Spleen (tissue), 11 donors: Measurements from ENCODE around the gene GRK3. TPM values are rescaled to one million over a fixed set of nuclear protein-coding genes. Genes with fewer than 3 reads are reported as not detected.

Experiments
- DNase-seq: peaks from one replicate; pipeline ENCODE4 v3.0.0-alpha.2; 2020
- H3K27ac ChIP-seq, 8 donors: fragments of 200-600 bp; sonication (generic) in 7 of 8; 1 replicate in 4 of 8; 2 replicates in 4 of 8; pipeline versions ENCODE4 v1.5.0 to v1.8.0; 2016 to 2021; ENCODE audit warnings: inconsistent platforms in 4 of 8, mild to moderate bottlenecking in 4 of 8, moderate library complexity in 1 of 8
- H3K27me3 ChIP-seq, 7 donors: fragments of 200-600 bp; sonication (generic) in 6 of 7; replicated peaks in 1 of 7; 1 replicate in 4 of 7; 2 replicates in 3 of 7; pipeline versions ENCODE4 v1.5.0 to v1.8.0; 2016 to 2021; ENCODE audit warnings: inconsistent platforms in 3 of 7, mild to moderate bottlenecking in 1 of 7
- H3K36me3 ChIP-seq, 6 donors: fragments of 200-600 bp; sonication (generic) in 5 of 6; 1 replicate in 4 of 6; 2 replicates in 2 of 6; pipeline versions ENCODE4 v1.5.0 to v1.8.0; 2016 to 2021; ENCODE audit warnings: inconsistent platforms in 2 of 6
- H3K4me1 ChIP-seq, 6 donors: fragments of 200-600 bp; sonication (generic) in 5 of 6; 1 replicate in 3 of 6; 2 replicates in 3 of 6; pipeline versions ENCODE4 v1.5.0 to v1.8.0; 2016 to 2021; ENCODE audit warnings: inconsistent platforms in 3 of 6
- H3K4me3 ChIP-seq, 8 donors: fragments of 200-600 bp; sonication (generic) in 7 of 8; 1 replicate in 4 of 8; 2 replicates in 4 of 8; pipeline versions ENCODE4 v1.5.0 to v1.8.0; 2016 to 2021; ENCODE audit warnings: inconsistent platforms in 4 of 8, mild to moderate bottlenecking in 4 of 8, moderate library complexity in 2 of 8
- H3K9me3 ChIP-seq, 8 donors: fragments of 200-600 bp; sonication (generic) in 7 of 8; 1 replicate in 4 of 8; 2 replicates in 4 of 8; pipeline versions ENCODE4 v1.5.0 to v1.8.0; 2016 to 2021; ENCODE audit warnings: inconsistent platforms in 4 of 8
- POLR2A ChIP-seq, 3 donors: fragments of 450-650 bp; IDR thresholded peaks; one replicate each; pipeline ENCODE4 v1.5.1; 2017; ENCODE audit warnings: antibody characterized with exemption in 3 of 3, mild to moderate bottlenecking in 1 of 3
- POLR2AphosphoS5 ChIP-seq, 3 donors: sonication (generic); formaldehyde crosslinking; IDR thresholded peaks; one replicate each; pipeline ENCODE4 v1.5.1; 2017; ENCODE audit warnings: antibody characterized with exemption in 3 of 3
- WGBS, 5 donors: extraction: QIAGEN DNeasy Blood & Tissue Kit in 3 of 5; methylation state at CpG; one replicate each; pipeline versions ENCODE4 v1.1.5 to v1.1.7; 2013 to 2018; 5-methylcytosine and 5-hydroxymethylcytosine counted together
- intact Hi-C: fragments of 100-400 bp; cut with DNase I; formaldehyde crosslinking; loops from one replicate; pipeline ENCODE4 v1.15.0; 2023; ENCODE audit warnings: low total_unique reads
- polyA plus RNA-seq, 3 donors: library from polyadenylated mRNA; stranded (reverse); fragments of 200-250 nt; gene quantifications; one replicate each; pipeline ENCODE4 v1.2.1, GENCODE V29; 2013
- total RNA-seq, 7 donors: library from RNA; depleted of rRNA in 3 of 7; stranded (reverse); fragments of >200 nt in 3 of 7; fragmentation: NEBNext Ultra II Directional in 4 of 7; extraction: Animal tissue kit (Norgen Biotek cat#: 25700) in 4 of 7; gene quantifications; one replicate each; pipeline versions ENCODE4 v1.1.0 to v1.2.1, GENCODE V29; 2016 to 2021
- TF ChIP-seq, protein P1 (sequence below), 11 experiments: fragments of 200-600 bp in 7 of 11; fragments of 450-650 bp in 4 of 11; sonication (generic) in 4 of 11; IDR thresholded peaks in 8 of 11; conservative IDR thresholded peaks in 3 of 11; 1 replicate in 7 of 11; 2 replicates in 4 of 11; pipeline versions ENCODE4 v1.4.0 to v1.8.0; 2016 to 2021; ENCODE audit warnings: antibody characterized with exemption in 11 of 11, inconsistent platforms in 4 of 11, mild to moderate bottlenecking in 1 of 11
- donor health status: healthy with polysubstance abuse.
- donor health status: DM: no; HTN: no; CAD: no; lungs with moderate emphysema.
- donor health status: DM: no; HTN: no; CAD: no.
- donor health status: Bipolar disorder and iron deficiency.
- donor health status: healthy.
- donor health status: DM: no; HTN: no; CAD: no.
- donor health status: DM: yes; HTN: yes; CAD: no.

The GRK3 gene
- total and polyA plus RNA-seq, 10 donors = 9.3 to 60.7 (median 45.7) TPM

- no peak for DNase-seq
- no peak overlapping the region for H3K4me3 ChIP-seq
- intact Hi-C loops = no loop called here
- no peak overlapping the region for H3K27ac ChIP-seq
- 78 to 94% (median 90%) methylated on average over 6 of the region's 6 CpGs for WGBS, 5 donors
- H3K27me3 ChIP-seq = no peaks in the 10 kb centered on the region
- H3K9me3 ChIP-seq = no peaks in the 10 kb centered on the region
- peaks cover 0 to 65% (median 3%) of the 10 kb centered on the region in 6 donors for H3K36me3 ChIP-seq
- H3K4me1 ChIP-seq = peaks cover 0 to 6% (median 0%) of the 10 kb centered on the region in 6 donors
- TF ChIP-seq POLR2AphosphoS5 (IDR thresholded peaks at IDR 0.05) (no peak), POLR2A (IDR thresholded peaks at IDR 0.05) (no peak)
- TF ChIP-seq, protein P1, sequence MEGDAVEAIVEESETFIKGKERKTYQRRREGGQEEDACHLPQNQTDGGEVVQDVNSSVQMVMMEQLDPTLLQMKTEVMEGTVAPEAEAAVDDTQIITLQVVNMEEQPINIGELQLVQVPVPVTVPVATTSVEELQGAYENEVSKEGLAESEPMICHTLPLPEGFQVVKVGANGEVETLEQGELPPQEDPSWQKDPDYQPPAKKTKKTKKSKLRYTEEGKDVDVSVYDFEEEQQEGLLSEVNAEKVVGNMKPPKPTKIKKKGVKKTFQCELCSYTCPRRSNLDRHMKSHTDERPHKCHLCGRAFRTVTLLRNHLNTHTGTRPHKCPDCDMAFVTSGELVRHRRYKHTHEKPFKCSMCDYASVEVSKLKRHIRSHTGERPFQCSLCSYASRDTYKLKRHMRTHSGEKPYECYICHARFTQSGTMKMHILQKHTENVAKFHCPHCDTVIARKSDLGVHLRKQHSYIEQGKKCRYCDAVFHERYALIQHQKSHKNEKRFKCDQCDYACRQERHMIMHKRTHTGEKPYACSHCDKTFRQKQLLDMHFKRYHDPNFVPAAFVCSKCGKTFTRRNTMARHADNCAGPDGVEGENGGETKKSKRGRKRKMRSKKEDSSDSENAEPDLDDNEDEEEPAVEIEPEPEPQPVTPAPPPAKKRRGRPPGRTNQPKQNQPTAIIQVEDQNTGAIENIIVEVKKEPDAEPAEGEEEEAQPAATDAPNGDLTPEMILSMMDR (IDR thresholded peaks at IDR 0.05 in 8 of 11, conservative IDR thresholded peaks at IDR 0.05 in 3 of 11) = no peak
These were observed 116.5 kb downstream of the GRK3 start for GRCh38 chr22:25680956-25681355.

DNA sequence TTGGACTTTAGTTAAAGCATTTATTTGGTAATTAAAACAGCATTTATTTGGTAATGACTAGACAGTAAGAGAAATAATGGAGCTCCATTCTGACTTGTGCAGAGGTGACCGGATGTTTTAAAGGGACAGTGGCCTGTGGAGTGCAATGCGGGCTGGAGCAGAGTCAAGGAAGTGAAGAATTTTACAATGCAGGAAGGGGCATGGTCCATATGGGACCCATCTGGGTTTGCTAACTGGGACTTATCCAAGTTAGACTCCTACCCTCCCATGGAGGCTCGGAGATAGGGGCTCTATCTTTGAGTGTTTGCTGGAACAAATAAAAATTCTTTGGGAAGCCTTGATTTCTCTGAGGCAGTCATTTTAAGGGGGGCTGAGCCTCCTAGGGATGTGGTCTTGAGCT is 117.6 kb downstream of the GRK3 start:
- H3K4me1 ChIP-seq = peaks cover 0 to 6% (median 0%) of the 10 kb centered on the region in 6 donors
- H3K27ac ChIP-seq = no peak overlapping the region
- H3K9me3 ChIP-seq = no peaks in the 10 kb centered on the region
- 88 to 94% (median 92%) methylated on average over 3 of the region's 3 CpGs for WGBS, 5 donors
- TF ChIP-seq POLR2AphosphoS5 (IDR thresholded peaks at IDR 0.05) (no peak), POLR2A (IDR thresholded peaks at IDR 0.05) (no peak)
- TF ChIP-seq, protein P1 (IDR thresholded peaks at IDR 0.05 in 8 of 11, conservative IDR thresholded peaks at IDR 0.05 in 3 of 11) = no peak
- no peak overlapping the region for H3K4me3 ChIP-seq
- DNase-seq = no peak
- H3K36me3 ChIP-seq = peaks cover 0 to 68% (median 2%) of the 10 kb centered on the region in 6 donors
- intact Hi-C loops = no loop called here
- no peaks in the 10 kb centered on the region for H3K27me3 ChIP-seq

- Histone ChIP-seq H3K4me3 (no peak overlapping the region), H3K27ac (no peak overlapping the region), H3K4me1 (peaks cover 0 to 6% (median 0%) of the 10 kb centered on the region in 6 donors), H3K36me3 (peaks cover 0 to 85% (median 19%) of the 10 kb centered on the region in 6 donors), H3K27me3 (no peaks in the 10 kb centered on the region), H3K9me3 (no peaks in the 10 kb centered on the region)
- 93 to 99% (median 96%) methylated on average over 5 of the region's 5 CpGs for WGBS, 5 donors
- intact Hi-C loops = no loop called here
- no peak for TF ChIP-seq POLR2AphosphoS5 (IDR thresholded peaks at IDR 0.05)
- no peak for TF ChIP-seq POLR2A (IDR thresholded peaks at IDR 0.05)
- TF ChIP-seq, protein P1 (IDR thresholded peaks at IDR 0.05 in 8 of 11, conservative IDR thresholded peaks at IDR 0.05 in 3 of 11) = no peak
- DNase-seq = no peak
These were observed 124.2 kb downstream of the GRK3 start for GRCh38 chr22:25688627-25689026.

DNA sequence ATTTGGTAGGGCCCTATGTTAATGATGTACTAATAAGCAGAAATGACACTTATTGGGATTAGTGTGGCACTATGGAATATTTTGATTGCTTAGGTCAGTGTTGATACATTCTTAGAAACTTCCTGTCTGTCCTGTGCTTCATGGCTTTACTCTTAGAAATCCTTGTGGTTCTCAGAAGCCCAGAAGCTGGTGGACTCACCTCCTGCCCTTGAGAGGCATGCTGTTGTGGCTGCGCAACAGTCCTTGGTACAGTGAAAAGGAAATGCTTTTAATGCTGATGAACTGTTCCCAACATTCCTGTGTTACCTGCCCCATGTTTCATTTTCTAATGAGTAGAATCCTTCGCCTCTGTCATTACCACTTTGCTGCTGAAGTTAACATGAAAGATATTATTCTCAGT is 125.2 kb downstream of the GRK3 start:
- Histone ChIP-seq H3K27ac (no peak overlapping the region), H3K36me3 (peaks cover 0 to 95% (median 19%) of the 10 kb centered on the region in 6 donors), H3K9me3 (no peaks in the 10 kb centered on the region), H3K27me3 (no peaks in the 10 kb centered on the region), H3K4me3 (no peak overlapping the region), H3K4me1 (peaks cover 0 to 6% (median 0%) of the 10 kb centered on the region in 6 donors)
- intact Hi-C loops = no loop called here
- no peak for DNase-seq
- 89 to 96% (median 92%) methylated on average over 2 of the region's 2 CpGs for WGBS, 5 donors
- TF ChIP-seq, protein P1 (IDR thresholded peaks at IDR 0.05 in 8 of 11, conservative IDR thresholded peaks at IDR 0.05 in 3 of 11) = no peak
- TF ChIP-seq POLR2AphosphoS5 (IDR thresholded peaks at IDR 0.05) = no peak
- no peak for TF ChIP-seq POLR2A (IDR thresholded peaks at IDR 0.05)
